ENCODE measurements around the gene TPK1.

DNA sequence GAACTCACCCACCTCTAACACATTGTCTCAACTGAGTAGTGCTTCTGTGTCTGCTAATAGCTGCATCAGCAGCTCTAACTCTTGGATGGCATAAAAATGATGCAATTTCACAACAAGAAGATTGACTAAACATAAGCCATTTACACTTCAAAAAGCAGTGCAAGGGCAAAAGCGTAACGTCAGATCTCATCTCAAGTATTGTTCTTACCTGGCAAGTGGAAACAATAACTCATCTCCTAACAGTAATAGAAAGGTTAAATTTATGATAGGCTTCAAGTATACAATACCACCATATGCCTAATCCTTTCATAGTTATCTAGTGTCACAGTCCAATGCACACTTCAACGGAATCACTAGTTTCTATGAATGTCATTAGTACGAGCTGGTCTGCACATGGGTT lies 14.8 kb downstream of the TPK1 start:
- TF ChIP-seq, protein P1, sequence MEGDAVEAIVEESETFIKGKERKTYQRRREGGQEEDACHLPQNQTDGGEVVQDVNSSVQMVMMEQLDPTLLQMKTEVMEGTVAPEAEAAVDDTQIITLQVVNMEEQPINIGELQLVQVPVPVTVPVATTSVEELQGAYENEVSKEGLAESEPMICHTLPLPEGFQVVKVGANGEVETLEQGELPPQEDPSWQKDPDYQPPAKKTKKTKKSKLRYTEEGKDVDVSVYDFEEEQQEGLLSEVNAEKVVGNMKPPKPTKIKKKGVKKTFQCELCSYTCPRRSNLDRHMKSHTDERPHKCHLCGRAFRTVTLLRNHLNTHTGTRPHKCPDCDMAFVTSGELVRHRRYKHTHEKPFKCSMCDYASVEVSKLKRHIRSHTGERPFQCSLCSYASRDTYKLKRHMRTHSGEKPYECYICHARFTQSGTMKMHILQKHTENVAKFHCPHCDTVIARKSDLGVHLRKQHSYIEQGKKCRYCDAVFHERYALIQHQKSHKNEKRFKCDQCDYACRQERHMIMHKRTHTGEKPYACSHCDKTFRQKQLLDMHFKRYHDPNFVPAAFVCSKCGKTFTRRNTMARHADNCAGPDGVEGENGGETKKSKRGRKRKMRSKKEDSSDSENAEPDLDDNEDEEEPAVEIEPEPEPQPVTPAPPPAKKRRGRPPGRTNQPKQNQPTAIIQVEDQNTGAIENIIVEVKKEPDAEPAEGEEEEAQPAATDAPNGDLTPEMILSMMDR (IDR thresholded peaks at IDR 0.05), result no peak
- TF ChIP-seq EZH2phosphoT487 (IDR thresholded peaks at IDR 0.05), result no peak
- no peak for TF ChIP-seq EZH2 (IDR thresholded peaks at IDR 0.05)

All from neural progenitor cell (in vitro differentiated cells).